IPS-20b (cell line): ENCODE measurements around the gene UHMK1.
"Not testable (repeated sequence)": the region's sequence is repeated elsewhere in the genome, so short reads cannot be mapped to it uniquely, and the experiment has no call there.

ENCODE experiments used
- H3K27ac ChIP-seq: one replicate; pipeline ENCODE4 v1.5.1; 2013; ENCODE audit warnings: low read length
- H3K27me3 ChIP-seq: 2 replicates; pipeline ENCODE4 v1.6.1; 2013; ENCODE audit warnings: mild to moderate bottlenecking, low read length, inconsistent platforms; ENCODE audit not compliant: insufficient read depth
- H3K36me3 ChIP-seq: 2 replicates; pipeline ENCODE4 v1.6.1; 2013; ENCODE audit warnings: low read depth, mild to moderate bottlenecking, inconsistent platforms, low read length, moderate library complexity; ENCODE audit not compliant: insufficient read depth
- H3K4me1 ChIP-seq: 2 replicates; pipeline ENCODE4 v1.6.1; 2013; ENCODE audit warnings: mild to moderate bottlenecking, control low read depth, inconsistent platforms, low read length, moderate library complexity; ENCODE audit not compliant: insufficient read depth
- H3K4me3 ChIP-seq: 2 replicates; pipeline ENCODE4 v1.5.1; 2013; ENCODE audit warnings: mild to moderate bottlenecking, low read length, inconsistent platforms
- H3K9ac ChIP-seq: 2 replicates; pipeline ENCODE4 v1.6.1; 2013; ENCODE audit warnings: low read depth, mild to moderate bottlenecking, inconsistent platforms, low read length, moderate library complexity
- H3K9me3 ChIP-seq: 2 replicates; pipeline ENCODE4 v1.6.1; 2013; ENCODE audit warnings: mild to moderate bottlenecking, low read depth, low read length, inconsistent platforms; ENCODE audit not compliant: insufficient read depth

Gene UHMK1

GRCh38 chr1:162497723-162498495 is at the start of gene UHMK1:
Gene UHMK1 (plus strand): TSS chr1:162497818. CDS start chr1:162498001, 183 bp downstream.
- peak within 1 kb of the TSS; percentile 98 for H3K4me3 ChIP-seq

GRCh38 chr1:162454361-162454760 is 43.3 kb upstream of the UHMK1 start:
- H3K9ac ChIP-seq, H3K27ac ChIP-seq, H3K4me3 ChIP-seq, H3K4me1 ChIP-seq, H3K9me3 ChIP-seq, H3K36me3 ChIP-seq, H3K27me3 ChIP-seq: not testable (repeated sequence)

More at GRCh38 chr1:162497723-162498495, at the start of gene UHMK1:
- peaks cover 9% of the 10 kb centered on the region; the same call in 1 of the 2 replicates for H3K4me1 ChIP-seq
- H3K9ac ChIP-seq, result peak within 1 kb of the TSS; percentile 94
- H3K27ac ChIP-seq, result no peak within 1 kb of the TSS
- no peaks in the 10 kb centered on the region for H3K27me3 ChIP-seq
- peaks cover 29% of the 10 kb centered on the region for H3K36me3 ChIP-seq
- H3K9me3 ChIP-seq, result no peaks in the 10 kb centered on the region

- H3K9me3 ChIP-seq, result no peaks in the 10 kb centered on the region
- no peaks in the 10 kb centered on the region for H3K27me3 ChIP-seq
- no peaks in the 10 kb centered on the region for H3K4me1 ChIP-seq
- no peak overlapping the region for H3K9ac ChIP-seq
- no peak overlapping the region for H3K27ac ChIP-seq
- no peaks in the 10 kb centered on the region for H3K36me3 ChIP-seq
- no peak overlapping the region for H3K4me3 ChIP-seq
These were observed 41.3 kb upstream of the UHMK1 start for GRCh38 chr1:162456323-162456722.

GRCh38 chr1:162458236-162458635 is 39.4 kb upstream of the UHMK1 start:
- Histone ChIP-seq H3K9me3 (no peaks in the 10 kb centered on the region), H3K36me3 (no peaks in the 10 kb centered on the region), H3K9ac (no peak overlapping the region), H3K4me1 (no peaks in the 10 kb centered on the region), H3K27me3 (no peaks in the 10 kb centered on the region), H3K4me3 (no peak overlapping the region), H3K27ac (no peak overlapping the region)

GRCh38 chr1:162462425-162462824 is 35.2 kb upstream of the UHMK1 start:
- not testable (repeated sequence) for H3K27me3 ChIP-seq, H3K4me3 ChIP-seq, H3K27ac ChIP-seq, H3K36me3 ChIP-seq, H3K9ac ChIP-seq, H3K9me3 ChIP-seq, H3K4me1 ChIP-seq

GRCh38 chr1:162463021-162463420 is 34.6 kb upstream of the UHMK1 start:
- Histone ChIP-seq H3K4me3 (no peak overlapping the region), H3K4me1 (no peaks in the 10 kb centered on the region), H3K9ac (no peak overlapping the region), H3K27ac (no peak overlapping the region), H3K36me3 (no peaks in the 10 kb centered on the region), H3K27me3 (no peaks in the 10 kb centered on the region), H3K9me3 (0 out of 2 replicates have a peak, but pooled peaks cover 3% of the 10 kb centered on the region)

- Histone ChIP-seq H3K36me3 (no peaks in the 10 kb centered on the region), H3K9me3 (0 out of 2 replicates have a peak, but pooled peaks cover 3% of the 10 kb centered on the region), H3K27ac (no peak overlapping the region), H3K4me1 (peaks cover 7% of the 10 kb centered on the region; the same call in 1 of the 2 replicates), H3K4me3 (no peak overlapping the region), H3K9ac (no peak overlapping the region), H3K27me3 (no peaks in the 10 kb centered on the region)
These were observed 30.8 kb upstream of the UHMK1 start for GRCh38 chr1:162466797-162467196.

- Histone ChIP-seq H3K9me3 (no peaks in the 10 kb centered on the region), H3K36me3 (no peaks in the 10 kb centered on the region), H3K27ac (no peak overlapping the region), H3K9ac (no peak overlapping the region), H3K27me3 (no peaks in the 10 kb centered on the region), H3K4me3 (no peak overlapping the region), H3K4me1 (peaks cover 7% of the 10 kb centered on the region; the same call in 1 of the 2 replicates)
These were observed 27.4 kb upstream of the UHMK1 start for GRCh38 chr1:162470216-162470615.

GRCh38 chr1:162471290-162471853 is 26.2 kb upstream of the UHMK1 start:
- no peaks in the 10 kb centered on the region for H3K36me3 ChIP-seq
- H3K4me3 ChIP-seq, result peak overlapping the region; percentile 14; the same call in 1 of the 2 replicates
- no peak overlapping the region for H3K27ac ChIP-seq
- no peaks in the 10 kb centered on the region for H3K27me3 ChIP-seq
- H3K4me1 ChIP-seq, result peaks cover 10% of the 10 kb centered on the region; the same call in 1 of the 2 replicates
- H3K9ac ChIP-seq, result peak overlapping the region; percentile 14; the same call in 1 of the 2 replicates
- H3K9me3 ChIP-seq, result no peaks in the 10 kb centered on the region

- no peak overlapping the region for H3K27ac ChIP-seq
- H3K27me3 ChIP-seq, result no peaks in the 10 kb centered on the region
- no peaks in the 10 kb centered on the region for H3K36me3 ChIP-seq
- no peaks in the 10 kb centered on the region for H3K9me3 ChIP-seq
- H3K9ac ChIP-seq, result no peak overlapping the region
- no peak overlapping the region for H3K4me3 ChIP-seq
- peaks cover 10% of the 10 kb centered on the region; the same call in 1 of the 2 replicates for H3K4me1 ChIP-seq
These were observed 22.5 kb upstream of the UHMK1 start for GRCh38 chr1:162475089-162475488.

- no peaks in the 10 kb centered on the region for H3K9me3 ChIP-seq
These were observed 22.0 kb upstream of the UHMK1 start for GRCh38 chr1:162475539-162476185.

More at GRCh38 chr1:162475539-162476185, 22.0 kb upstream of the UHMK1 start:
- H3K36me3 ChIP-seq, result no peaks in the 10 kb centered on the region
- H3K27me3 ChIP-seq, result no peaks in the 10 kb centered on the region
- H3K9ac ChIP-seq, result no peak overlapping the region
- H3K4me1 ChIP-seq, result peaks cover 10% of the 10 kb centered on the region; the same call in 1 of the 2 replicates
- no peak overlapping the region for H3K27ac ChIP-seq
- no peak overlapping the region for H3K4me3 ChIP-seq
